Measurements from ENCODE around the gene CTTN.

DNA sequence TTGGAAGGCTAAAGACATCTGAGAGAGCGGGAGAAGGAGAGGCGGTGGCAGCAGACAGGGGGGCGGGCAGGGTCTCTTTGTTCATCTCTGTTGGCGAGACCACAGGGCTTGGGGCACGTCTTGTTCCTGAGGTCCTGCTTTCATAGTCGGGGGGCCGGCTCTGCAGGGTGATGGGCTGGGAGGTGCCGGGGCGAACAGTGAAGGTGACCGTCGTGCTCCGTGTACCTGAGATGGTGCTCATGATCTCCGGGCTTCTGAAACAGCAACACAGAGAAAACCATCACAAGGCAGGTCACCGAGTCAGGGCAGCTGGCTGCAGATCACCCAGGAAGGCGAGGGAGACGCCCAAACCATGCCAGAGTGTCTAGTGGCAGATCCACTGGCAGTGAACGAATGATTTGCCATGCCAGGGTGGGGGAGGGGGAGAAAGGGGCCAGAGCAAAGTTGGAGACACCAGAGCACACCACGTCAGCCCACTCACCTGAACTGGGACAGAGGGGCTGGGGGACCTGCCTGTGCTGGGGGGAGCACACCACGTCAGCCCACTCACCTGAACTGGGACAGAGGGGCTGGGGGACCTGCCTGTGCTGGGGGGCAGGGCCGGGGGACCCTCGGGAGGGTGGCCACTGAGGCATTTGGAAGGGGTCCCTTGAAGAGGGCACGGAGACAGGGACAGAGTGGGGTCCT, 75.0 kb downstream of the CTTN start:
- TF ChIP-seq YY1 (IDR thresholded peaks at IDR 0.05; ENCODE audit: insufficient read depth, insufficient read length): no peak
- TF ChIP-seq ZNF274 (IDR thresholded peaks at IDR 0.05; ENCODE audit: low read depth, low read length): no peak

All from NT2/D1 (cell line).